ENCODE data around the gene KCNK18. TPM values are rescaled to one million over a fixed set of nuclear protein-coding genes. Genes with fewer than 3 reads are reported as not detected.

The KCNK18 gene

GRCh38 chr10:117259279-117259678, 62.0 kb downstream of the KCNK18 start:
- Histone ChIP-seq H3K4me3 (ENCODE audit: low read length) (no peak overlapping the region), H3K36me3 (ENCODE audit: insufficient read depth, low read length) (no peaks in the 10 kb centered on the region), H3K9ac (ENCODE audit: low read depth, low read length) (no peak overlapping the region), H3K4me1 (ENCODE audit: control insufficient read depth, insufficient read depth, low read length) (no peaks in the 10 kb centered on the region), H3K9me3 (replicated peaks; ENCODE audit: low read length) (no peaks in the 10 kb centered on the region), H3K27me3 (ENCODE audit: control insufficient read depth, insufficient read depth, low read length) (peaks cover 37% of the 10 kb centered on the region), H3K4me2 (ENCODE audit: low read length) (no peak overlapping the region)

Small RNAs within 50 kb of the gene (small RNA-seq; reads per million reads assigned to genes)
- gene MIR3663: not detected
